Adipose tissue (tissue), 3 donors: ENCODE data around the gene IL11. TPM values are rescaled to one million over a fixed set of nuclear protein-coding genes. Genes with fewer than 3 reads are reported as not detected.
"Not testable (repeated sequence)": the region's sequence is repeated elsewhere in the genome, so short reads cannot be mapped to it uniquely, and the experiment has no call there.

Source experiments
- H3K27ac ChIP-seq: one replicate; pipeline ENCODE4 v1.5.1; 2013; ENCODE audit warnings: low read depth, low read length
- WGBS, 3 donors: extraction: QIAGEN DNeasy Blood & Tissue Kit; methylation state at CpG; one replicate each; pipeline ENCODE4 v1.1.7; 2013; 5-methylcytosine and 5-hydroxymethylcytosine counted together
- polyA plus RNA-seq, 3 donors: library from polyadenylated mRNA; stranded (reverse); fragments of 200-250 nt; gene quantifications; one replicate each; pipeline ENCODE4 v1.2.3, GENCODE V29; 2013
- donor health status: healthy with polysubstance abuse.
- donor health status: Bipolar disorder and iron deficiency.
- donor health status: healthy.

IL11 gene
- polyA plus RNA-seq, 3 donors = 0.28 to 1.7 TPM; not detected in 1

DNA sequence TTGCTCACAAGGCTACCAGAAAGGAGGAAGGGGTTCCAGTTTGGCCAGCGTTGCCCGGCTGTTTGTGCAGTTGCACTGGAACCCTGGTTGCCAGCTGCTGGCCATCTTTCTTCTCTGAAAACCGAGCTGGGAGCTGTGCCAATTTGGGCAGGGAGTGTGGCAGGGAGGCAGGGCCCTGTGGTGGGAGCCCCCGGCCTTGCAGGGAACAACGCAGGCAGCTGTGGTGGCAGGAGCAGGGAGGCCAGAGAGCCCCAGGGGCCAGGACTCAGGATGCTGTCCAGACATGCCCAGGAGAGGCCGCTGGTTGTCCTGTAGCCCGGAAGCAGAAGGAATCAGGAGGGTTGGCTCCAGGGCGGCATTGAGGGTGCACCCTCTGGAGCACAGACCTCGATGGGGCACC, 25.8 kb downstream of the IL11 start:
- WGBS, 3 donors = 67 to 88% (median 83%) methylated on average over 9 of the region's 9 CpGs

DNA sequence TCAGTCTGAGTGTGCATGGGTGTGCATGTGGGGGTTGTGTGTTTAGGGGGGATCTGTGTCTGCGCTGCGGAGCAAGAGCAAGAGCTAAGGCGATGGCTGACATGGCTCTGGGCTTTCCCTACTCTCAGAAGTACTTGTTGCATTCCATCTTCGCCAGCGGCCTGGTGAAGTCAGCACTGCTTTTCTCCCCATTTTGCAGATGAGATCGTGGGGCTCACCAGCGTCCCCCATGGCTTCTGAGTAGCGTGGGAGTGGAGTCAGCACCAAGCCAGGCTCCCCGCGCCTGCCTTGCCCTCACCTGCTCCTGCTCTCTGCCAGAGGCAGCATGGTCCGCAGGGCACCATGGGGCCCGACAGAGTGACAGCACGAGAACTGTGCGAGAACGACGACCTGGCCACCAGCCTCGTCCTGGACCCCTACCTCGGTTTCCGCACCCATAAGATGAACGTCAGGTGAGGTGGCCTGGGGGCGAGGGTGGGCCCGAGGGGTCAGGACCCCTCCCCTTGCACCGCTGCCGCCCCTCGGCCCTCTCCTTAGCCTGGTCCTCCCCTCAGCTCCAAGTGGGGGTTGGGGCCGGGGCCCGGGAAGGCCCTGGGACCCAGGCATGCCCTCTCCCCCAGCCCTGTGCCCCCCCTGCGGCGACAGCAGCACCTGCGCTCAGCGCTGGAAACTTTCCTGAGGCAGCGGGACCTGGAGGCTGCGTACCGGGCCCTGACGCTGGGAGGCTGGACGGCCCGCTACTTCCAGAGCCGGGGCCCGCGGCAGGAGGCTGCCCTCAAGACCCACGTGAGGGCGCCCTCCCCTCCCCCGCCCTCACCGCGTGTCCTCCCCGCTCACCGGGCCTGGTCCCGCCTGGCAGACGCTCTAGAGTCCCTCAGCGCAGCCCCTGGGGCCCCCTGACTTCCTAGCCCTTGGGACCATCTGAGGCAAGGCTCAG, 28.4 kb downstream of the IL11 start:
- no peak overlapping the region for H3K27ac ChIP-seq
- 82 to 88% (median 86%) methylated on average over 45 to 50 of the region's 50 CpGs for WGBS, 3 donors

More for the DNA sequence above, 25.8 kb downstream of the IL11 start:
- H3K27ac ChIP-seq = no peak overlapping the region

DNA sequence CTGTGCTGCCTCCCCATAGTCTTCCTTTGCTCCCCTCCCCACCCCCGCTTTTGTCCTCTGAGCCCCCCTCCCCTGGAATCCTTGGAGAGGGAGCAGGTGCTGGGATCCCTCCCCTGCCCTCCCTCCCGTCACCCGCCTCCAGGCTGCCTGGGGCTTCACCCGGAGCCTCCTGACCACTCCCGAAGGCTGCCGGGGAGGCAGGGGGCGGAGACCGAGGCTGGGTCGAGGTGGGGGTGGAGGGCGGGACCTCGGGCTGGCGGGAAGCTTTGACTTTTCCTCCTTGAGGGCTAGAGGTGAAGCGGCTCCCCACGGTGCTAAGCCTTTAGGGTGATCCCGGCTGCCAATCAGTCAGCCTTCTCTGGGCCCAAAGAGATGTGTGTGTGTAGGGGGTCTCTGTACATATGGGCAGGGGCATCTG, 29.1 kb downstream of the IL11 start:
- no peak overlapping the region for H3K27ac ChIP-seq
- WGBS, 3 donors = 3 to 7% (median 5%) methylated on average over 12 to 15 of the region's 15 CpGs

DNA sequence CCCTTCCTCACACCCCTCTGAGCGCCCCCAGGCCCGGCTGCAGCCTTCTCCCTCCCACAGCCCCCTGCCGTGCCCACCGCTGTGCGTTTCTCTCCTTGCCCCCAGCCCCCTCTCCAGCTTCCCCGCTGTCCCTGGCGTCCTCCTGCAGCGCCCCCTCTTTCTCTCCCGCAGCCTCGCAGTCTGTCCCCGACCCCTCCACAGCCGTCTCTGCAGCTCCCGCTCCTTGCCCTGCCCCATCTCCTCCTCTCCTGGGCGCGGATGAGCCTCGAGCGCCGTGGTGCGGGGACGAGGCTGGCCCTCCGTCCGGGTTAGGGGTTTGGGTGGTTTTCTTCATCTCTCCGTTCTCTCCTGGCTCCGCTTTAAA, 29.5 kb downstream of the IL11 start:
- no peak overlapping the region for H3K27ac ChIP-seq
- WGBS, 3 donors = 1 to 5% (median 4%) methylated on average over 22 to 24 of the region's 24 CpGs

DNA sequence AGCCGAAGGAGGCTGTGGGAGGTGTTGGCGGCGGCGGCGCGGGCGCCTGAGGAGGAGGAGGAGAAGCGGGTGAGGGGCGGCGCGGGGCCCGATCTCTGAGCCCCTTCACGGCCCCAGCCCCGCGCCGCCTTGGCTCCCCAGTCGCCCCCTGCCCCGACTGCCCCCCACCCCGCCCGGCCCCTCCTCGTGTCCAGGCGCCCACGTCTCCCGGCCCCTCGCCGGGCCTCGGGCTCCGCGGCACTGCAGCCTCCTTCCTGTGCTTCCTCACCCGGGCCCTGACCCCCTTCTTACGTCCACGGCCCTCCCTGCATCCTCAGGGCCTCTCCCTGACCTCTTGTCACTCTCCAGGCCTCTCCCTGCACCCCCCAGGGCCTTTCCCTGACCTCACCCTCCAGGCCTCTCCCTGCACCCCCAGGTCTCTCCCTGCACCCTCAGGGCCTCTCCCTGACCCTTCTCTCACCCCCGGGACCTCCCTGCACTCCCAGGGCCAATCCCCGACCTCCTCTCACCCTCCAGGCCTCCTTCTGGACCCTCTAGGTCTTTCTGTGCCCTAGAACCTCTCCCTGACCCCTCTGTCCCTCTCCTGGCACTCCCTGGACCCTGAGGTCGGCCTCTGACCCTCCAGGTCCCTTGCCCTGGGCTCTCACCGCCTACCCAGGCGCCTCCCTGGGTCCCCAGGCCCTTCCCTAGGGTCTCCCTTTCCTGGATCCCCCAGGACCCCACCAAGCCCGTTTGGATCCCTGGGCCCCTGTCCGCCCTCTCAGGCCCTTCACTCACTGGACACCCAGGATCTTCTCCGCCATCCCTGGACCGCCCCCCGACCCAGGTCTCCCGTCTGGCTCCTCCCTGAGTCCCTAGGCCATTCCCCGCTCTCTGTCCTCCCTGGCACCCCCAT, 30.1 kb downstream of the IL11 start:
- 4 to 6% (median 4%) methylated on average over 16 to 44 of the region's 44 CpGs for WGBS, 3 donors
- peak overlapping the region; percentile 6 for H3K27ac ChIP-seq

DNA sequence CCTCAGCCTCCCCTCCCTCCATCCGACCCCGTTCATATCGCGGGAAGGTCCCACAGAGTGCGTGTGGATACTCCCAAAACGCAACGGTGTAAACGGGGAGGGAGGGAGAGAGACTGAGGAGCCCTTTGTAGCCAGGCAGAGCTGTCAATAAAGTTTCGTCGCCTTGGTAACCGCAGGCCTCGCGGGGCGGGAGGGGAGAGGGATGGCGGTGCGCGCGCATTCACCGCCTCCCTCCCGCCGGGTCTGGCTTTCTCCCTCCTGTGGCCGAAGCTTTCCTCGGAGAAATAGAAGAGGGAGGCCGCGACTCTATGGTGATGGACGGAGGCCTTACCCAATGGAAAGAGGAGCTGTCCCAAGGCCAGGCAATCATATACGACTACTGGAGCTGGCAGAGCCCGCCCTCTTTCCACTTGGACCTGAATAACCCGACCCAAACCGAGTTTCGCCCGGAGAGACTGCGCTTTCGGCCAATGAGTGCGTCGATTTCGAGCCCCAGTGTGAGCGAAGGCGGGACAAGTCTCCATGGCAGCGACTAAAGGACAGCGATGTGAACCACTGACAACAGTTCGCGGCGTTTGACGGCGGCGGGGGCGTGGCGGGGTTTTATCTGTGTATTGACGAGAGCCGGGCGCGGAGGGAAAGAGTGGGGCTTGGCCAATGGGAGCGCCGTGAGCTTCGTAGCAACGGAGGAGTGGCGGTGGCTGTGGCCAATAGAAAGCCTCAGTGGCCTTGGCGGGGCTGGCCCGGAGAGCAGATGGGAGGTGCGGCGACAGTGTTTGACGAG, 31.0 kb downstream of the IL11 start, which contains the start of gene KMT5C:
Gene KMT5C (plus strand): TSS at position 772 of the 784 bp plus-strand sequence. CDS start 2,061 bp downstream, outside the sequence.
- peak within 1 kb of the TSS; percentile 56 for H3K27ac ChIP-seq
- 0 to 1% (median 0%) methylated on average over 54 to 63 of the region's 63 CpGs for WGBS, 3 donors

DNA sequence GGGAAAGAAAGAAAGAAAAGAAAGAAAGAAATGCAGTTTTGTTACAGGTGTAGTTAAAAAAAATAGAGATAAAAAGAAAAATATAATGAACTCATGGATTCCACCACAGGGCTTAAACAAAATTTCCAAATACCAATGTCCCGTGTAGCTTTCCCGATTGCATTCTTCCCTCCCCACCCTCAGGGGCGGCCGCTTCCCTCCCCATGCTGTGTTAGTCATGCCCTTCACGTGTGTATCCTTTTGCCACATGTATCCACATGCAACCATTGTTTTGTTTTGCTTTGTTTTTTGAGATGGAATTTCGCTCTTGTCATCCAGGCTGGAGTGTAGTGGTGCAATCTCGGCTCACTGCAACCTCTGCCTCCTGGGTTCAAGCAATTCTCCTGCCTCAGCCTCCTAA, 34.2 kb downstream of the IL11 start:
- no peak overlapping the region for H3K27ac ChIP-seq
- 69 to 82% (median 80%) methylated on average over 7 of the region's 7 CpGs for WGBS, 3 donors

DNA sequence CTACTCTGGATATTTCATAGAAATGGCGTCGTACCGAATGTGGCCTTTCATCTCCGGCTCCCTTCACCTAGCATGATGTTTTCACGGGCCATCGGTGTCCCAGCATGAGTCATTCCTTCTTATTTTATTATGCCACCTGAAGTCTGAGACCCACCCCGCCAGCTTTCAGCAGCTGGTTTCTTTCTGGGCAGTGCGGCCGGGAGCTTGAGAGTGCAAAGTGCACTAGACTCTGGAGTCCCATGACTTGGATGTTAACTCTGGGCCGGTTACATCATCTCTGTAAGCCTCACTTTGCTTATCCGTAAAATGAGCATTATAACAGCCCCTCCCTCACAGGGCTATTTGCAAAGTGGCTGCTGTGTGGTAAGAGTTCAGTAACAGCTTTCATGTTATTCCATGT, 36.4 kb downstream of the IL11 start:
- 74 to 85% (median 78%) methylated on average over 11 of the region's 11 CpGs for WGBS, 3 donors
- H3K27ac ChIP-seq = no peak overlapping the region

DNA sequence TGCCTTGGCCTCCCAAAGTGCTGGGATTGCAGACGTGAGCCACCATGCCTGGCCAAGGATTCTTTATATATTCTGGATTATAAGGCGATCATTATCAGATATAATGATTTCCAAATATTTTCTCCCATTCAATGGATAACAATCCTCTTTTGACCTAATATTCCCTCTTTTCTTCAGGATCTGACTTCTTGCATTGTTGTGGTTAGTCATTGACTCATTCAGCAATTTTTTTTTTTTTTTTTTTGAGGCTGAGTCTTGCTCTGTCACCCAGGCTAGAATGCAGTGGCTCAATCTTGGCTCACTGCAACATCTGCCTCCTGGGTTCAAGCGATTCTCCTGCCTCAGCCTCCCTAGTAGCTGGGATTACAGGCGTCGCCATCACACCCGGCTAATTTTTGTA, 40.5 kb downstream of the IL11 start:
- H3K27ac ChIP-seq = not testable (repeated sequence)
- WGBS, 3 donors = 85 to 89% (median 86%) methylated on average over 6 of the region's 6 CpGs

DNA sequence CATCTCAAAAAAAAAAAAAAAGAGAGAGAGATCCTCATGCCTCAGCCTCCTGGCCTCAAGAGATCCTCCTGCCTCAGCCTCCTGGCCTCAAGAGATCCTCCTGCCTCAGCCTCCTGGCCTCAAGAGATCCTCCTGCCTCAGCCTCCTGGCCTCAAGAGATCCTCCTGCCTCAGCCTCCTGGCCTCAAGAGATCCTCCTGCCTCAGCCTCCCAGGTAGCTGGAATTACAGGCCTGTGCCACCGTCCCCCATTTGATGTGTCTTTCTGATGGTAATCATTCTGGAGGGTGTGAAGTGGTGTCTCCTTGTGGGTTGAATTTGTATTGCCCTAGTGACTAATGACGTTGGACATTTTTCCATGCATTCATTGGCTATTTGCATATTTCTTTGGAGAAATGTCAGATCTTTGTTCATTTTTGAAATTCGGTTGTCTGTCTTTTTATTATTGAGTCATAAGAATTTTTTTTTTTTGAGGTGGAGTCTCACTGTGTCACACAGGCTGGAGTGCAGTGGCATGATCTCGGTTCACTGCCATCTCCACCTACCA, 41.4 kb downstream of the IL11 start:
- not testable (repeated sequence) for H3K27ac ChIP-seq
- WGBS, 3 donors = 65 to 77% (median 77%) methylated on average over 4 of the region's 4 CpGs

DNA sequence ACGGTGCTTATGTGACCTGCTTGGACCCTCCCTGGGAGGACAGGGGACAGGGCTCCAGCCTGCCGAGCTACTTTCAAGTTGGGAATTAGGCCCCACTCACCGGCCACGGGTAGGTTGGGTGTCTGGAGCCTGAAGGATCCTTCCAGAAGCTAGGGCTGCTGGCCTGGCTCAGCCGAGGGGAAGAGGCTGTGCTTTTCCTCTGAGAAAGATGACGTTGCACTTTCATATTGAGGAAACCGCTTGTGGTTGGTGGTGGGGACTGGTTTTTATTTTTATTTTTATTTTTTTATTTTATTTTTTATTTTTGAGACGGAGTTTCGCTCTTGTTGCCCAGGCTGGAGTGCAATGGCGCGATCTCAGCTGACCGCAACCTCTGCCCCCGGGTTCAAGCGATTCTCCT, 45.1 kb downstream of the IL11 start, which contains the start of gene TMEM150B:
Gene TMEM150B (minus strand): TSS at position 170 of the 400 bp plus-strand sequence. CDS start 4,305 bp downstream, outside the sequence.
- WGBS, 3 donors = 56 to 75% (median 58%) methylated on average over 14 of the region's 14 CpGs

DNA sequence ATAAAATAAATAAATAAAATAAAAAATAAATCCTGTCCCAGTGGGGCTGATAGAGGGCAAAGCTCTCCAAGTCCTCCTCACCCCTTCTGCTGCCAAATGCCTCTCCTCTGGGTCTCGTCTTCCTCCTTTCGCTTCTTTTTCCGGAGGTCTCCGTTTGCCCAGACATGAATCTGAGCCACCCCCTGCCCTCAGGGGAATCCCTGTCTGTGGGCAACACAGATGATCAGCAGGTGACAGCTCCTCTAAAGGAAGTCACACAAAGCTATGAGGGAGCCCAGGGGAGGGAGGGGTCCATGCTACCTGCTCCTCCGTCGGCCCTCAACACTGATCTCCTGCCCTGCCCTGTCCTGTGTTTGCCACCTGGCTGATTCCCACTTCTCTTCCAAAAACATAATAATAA, 45.6 kb downstream of the IL11 start:
- no peak overlapping the region for H3K27ac ChIP-seq
- 74 to 84% (median 81%) methylated on average over 6 of the region's 6 CpGs for WGBS, 3 donors

More for the DNA sequence above, 45.1 kb downstream of the IL11 start, which contains the start of gene TMEM150B:
- H3K27ac ChIP-seq = no peak within 1 kb of the TSS

DNA sequence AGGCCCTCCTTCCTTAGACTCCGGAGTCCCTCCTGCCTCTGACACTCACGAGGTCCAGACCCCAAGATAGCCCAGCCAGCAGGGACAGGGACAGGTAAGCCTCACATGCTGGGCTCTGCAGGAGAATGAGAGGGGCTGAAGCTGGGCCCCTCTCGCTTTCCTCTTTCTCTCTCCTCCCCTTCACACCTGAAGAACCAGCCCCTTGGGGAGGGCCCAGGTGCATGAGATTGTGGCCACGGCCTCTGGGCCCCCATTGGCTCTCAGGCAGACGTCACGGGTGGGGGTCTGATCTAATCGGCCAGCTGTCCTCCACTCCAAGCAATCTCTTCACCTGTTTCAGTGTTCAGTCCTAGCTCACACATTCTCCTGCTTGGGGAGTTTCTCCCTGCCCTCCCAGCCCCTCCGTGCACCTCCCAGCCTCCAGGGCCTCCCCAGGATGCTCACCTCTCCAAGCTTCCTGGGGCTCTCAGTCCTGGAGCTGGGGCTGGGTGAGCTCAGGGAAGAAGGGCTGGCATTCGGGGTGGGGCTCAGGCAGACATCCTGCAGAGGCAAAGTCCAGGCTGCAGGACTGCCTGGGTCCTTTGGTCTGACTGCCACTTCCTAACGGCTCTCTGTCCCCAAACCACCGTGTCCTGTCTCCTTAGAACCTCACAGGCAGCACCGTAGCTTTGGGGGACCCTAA, 47.9 kb downstream of the IL11 start:
- 54 to 56% (median 55%) methylated on average over 12 of the region's 12 CpGs for WGBS, 3 donors

DNA sequence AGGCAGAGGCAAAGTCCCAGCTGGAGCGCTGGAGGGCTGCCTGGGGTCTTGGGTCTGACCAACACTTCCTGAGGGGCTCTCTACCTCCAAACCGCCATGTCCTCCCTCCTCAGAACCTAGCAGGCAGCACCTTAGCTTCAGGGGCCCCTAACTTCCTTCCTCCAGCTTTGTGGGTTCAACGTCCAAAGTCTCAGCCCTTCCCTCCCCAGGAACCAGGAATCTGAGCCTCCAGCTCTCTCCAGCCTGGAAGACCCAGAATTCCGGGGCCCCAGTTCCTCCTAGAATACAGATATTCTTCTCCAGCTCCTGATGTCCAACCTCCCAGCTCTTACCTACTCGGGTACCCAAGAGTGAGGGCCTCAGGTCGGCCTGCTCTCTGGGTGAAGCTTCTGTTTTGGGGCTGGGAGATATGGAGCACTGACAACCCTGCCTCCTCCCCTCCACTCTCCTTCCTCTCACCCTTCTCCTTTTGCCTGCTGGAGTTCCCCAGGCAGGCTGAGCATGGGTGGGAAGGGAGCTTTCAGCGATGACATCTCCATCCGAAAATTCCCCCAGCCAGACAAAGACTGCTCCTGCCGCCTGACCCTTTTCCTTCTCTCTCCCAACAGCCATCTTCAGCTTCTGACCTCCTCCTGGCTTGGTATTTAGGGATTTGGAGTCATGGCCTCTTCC, 48.7 kb downstream of the IL11 start:
- 53 to 72% (median 62%) methylated on average over 9 of the region's 9 CpGs for WGBS, 3 donors

More for the DNA sequence above, 47.9 kb downstream of the IL11 start:
- no peak overlapping the region for H3K27ac ChIP-seq

DNA sequence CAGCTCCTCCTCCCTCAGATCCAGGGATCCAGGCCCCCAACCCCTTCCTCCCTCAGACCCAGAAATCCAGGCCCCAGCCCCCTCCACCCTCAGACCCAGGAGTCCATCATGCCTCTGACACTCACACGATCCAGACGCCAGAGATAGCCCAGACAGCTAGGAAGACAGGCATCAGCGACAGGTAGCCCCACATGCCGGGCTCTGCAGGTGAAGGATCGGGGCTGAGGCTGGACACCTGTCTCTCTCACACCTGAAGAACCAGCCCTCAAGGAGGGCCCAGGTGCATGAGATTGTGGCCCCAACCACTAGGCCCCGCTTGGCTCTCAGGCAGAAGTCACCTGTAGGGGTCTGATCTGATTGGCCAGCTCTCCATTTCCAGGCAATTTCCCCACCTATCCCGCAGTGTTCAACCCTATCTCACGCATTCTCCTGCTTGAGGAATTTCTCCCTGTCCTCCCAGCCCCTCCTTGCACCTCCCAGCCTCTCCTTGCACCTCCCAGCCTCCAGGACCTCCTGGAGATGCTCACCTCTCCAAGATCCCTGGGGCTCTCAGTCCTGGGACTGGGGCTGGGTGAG, 49.3 kb downstream of the IL11 start:
- 82 to 94% (median 86%) methylated on average over 8 of the region's 8 CpGs for WGBS, 3 donors

More for the DNA sequence above, 48.7 kb downstream of the IL11 start:
- no peak overlapping the region for H3K27ac ChIP-seq

DNA sequence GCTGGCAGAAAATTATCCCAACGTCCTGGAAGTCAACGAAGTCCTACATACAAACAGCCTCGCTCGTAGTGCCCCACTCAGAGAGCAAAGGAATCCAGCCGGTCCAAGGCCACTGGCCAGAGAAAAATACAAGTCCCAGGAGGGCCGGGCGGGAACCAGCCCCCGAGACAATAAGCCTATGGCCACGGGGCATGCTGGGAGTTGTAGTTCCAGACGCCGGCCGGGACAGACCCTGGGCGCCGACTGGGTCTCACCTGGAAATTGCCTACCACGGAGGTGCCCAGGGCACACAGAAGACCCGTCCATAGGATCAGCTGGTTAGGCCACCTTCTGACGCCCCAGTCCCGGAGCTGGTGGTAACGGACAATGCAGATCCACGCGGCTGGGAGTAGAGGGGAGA, 50.5 kb downstream of the IL11 start:
- WGBS, 3 donors = 16 to 32% (median 23%) methylated on average over 21 of the region's 21 CpGs
- no peak overlapping the region for H3K27ac ChIP-seq

More for the DNA sequence above, 49.3 kb downstream of the IL11 start:
- H3K27ac ChIP-seq = no peak overlapping the region
